ENCODE results near the gene HES7.
"Not testable (repeated sequence)": the region's sequence is repeated elsewhere in the genome, so short reads cannot be mapped to it uniquely, and the experiment has no call there.

HES7 gene

DNA sequence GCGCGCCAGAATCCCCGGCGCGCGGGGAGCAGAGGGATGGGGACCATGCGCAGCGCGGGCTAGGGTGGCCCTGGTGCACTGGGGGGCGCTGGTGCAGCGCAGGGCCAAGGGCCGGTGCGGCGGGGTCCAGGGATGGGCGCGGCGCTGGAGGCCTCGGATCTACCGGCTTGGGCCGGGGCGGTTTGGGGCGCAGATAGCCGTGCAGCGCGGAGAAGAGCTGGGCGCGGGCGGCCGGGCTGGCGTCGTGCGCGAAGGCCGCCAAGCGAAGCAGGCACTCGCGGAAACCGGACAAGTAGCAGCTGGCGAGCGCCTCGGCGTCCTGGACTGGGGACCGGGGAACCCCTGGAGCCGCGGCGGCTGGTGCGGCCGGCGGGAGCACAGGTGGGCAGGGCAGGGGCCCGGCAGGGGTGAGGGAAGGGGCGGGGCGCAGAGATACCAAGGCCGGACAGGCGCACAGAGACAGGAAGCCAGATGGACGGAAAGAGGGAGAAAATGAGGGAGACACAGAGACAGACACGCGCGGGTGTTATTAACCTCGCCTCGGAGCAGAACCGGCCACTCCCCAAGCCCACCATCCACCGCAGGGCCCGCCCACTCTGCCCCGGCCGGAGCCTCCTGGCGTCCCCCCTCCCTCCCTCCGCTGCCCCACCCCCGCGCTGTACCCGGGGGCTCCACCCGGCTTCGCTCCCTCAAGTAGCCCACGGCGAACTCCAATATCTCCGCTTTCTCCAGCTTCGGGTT is 2.1 kb downstream of the HES7 start:
- peak; percentile 80 for DNase-seq

DNA sequence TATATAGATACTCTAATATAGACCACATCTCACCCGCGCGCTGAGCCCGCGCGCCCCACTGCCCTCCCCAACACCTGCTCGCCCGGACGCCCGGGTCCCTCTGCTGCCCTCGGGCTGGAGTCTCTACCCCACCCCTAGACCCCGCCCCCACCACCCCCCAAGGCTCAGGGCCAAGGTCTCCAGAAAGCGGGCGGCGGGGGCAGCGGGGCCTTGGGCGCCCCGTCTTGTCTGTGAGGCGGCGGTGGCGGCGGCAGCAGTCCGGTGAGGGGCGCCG is 2.6 kb downstream of the HES7 start:
- DNase-seq, result no peak

DNA sequence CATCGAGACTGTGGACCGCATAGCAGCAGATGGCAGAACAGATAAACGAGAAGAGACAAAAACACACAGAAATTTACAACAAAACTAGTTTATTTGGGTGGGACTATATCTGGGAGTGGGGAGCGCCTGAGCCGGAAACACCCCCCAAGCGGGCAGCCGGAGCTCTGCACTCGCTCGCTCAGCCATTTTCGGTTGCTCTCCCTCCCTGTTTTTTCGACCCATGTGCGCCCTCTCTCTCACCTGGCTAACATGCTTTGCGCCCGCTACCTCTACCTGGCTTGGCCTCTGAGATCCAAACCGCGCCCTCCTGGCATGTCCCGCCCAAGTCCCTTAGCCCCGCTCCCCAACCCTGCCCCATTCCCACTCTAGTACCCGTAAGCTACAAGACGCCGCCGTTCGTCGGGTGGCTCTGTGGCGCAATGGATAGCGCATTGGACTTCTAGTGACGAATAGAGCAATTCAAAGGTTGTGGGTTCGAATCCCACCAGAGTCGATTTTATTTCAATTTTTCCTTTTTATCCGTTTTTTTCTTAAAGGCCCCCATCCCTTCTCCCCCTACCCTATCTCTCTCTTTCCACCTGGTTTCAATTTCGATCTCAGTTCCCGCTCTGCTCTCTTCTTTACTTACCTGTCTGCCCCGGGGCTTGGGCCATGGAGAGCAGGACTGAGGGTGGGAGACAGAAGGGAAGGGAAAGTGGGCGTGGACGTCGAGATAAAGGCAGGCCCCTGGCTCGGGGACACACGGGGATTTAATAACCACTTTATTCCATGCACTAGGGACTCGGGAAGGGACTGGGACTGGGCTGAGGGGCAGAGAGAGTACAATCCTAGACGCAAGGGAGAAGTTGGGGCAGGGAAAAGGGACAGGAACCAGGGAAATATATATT is 3.1 kb downstream of the HES7 start:
- DNase-seq, result peak; percentile 87

DNA sequence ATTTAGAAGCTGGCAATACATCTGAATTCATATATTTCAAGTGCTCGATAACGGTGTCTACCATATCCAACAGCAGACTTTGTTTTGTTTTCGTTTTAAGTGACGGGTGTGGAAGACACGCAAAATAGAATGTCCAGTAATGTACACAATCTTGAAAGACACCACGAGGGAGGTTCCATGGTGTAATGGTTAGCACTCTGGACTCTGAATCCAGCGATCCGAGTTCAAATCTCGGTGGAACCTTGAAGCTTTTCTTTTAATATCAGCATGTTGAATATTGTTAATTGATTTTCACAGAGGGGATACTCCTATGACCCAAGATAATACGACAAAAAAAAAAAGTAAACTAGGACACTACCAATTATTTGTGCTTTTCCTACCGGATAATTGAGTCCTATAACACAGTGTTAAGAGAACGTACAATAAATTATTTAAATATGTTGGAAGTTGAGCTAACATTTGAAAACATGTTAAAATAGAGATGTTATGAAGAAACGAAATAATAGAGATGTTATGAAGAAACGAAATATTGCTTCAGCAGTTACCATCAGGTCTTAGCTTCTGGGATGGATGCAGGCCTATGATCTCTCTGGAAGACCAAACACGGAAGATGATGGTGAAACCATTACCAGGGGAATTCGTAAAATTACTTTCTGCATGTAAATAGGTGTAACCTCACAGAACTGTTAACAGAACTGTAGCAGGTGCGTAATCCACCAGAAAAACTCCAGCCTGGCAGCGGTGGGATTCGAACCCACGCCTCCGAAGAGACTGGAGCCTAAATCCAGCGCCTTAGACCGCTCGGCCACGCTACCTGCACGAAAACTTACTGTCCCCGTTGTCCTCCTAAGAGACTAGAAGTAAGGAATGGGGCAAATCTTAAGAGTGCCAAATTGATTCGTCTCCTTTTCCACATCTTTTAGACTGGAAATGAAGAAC is 4.1 kb downstream of the HES7 start:
- peak; percentile 94 for DNase-seq

- peak; percentile 89 for DNase-seq
Observed at GRCh38 chr17:8118769-8119580, 4.9 kb downstream of the HES7 start.

- DNase-seq, result peak; percentile 74
Observed at GRCh38 chr17:8117980-8118768, 5.7 kb downstream of the HES7 start, which contains the start of gene ALOXE3. TSS of gene ALOXE3 (minus strand) at chr17:8118514. CDS start at chr17:8117990, 524 bp downstream.

DNA sequence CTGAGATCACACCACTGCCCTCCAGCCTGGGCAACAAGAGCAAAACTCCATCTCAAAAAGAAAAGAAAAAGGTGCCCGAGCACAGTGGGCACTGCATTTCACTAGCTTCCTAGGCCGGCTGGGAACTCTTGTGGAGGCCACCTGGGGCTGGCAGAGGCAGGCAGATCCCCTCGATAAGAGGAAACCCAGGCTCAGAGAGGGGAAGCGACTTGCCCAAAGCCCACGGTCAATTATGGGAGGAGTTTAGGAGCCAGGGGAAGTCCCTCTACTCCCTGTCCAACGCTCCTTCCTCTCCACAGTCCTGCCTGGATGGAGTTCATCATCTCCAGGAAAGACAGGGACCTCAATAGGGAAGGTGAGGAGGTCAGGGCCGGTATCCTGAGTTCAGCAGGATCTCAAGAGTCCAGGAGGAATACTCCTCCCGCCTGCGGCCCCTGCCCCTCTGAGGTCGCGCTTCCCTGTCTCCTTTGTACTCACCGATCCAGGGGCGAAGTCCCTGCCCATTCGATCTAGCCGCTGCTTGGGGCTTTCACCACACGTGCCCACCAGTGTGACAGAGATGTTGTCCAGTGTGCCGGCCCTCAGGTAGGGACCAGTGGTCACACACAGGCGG is 6.4 kb downstream of the HES7 start:
- no peak for DNase-seq

- DNase-seq, result no peak
Observed at GRCh38 chr17:8116776-8117175, 7.1 kb downstream of the HES7 start.

DNA sequence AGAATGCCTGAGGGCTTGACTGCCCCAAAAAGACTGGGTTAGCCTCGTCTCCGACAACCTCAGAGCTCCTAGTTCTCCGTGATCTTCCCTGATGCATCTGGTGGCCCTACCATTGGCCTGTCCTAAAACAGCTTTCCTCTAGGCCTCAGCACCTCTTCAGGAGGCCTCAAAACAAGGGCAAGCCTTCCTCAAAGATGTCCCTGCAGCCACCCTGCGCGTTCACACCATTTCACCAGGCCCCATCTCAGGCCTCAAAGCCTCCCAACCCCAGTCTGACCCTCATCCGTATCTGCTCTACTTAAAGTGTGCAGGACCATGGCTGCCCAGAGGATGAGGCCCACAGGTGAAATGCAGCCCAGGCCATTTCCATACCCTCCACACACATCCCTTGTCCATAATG is 13.0 kb downstream of the HES7 start:
- DNase-seq, result no peak

GRCh38 chr17:8110456-8110804 is 13.5 kb downstream of the HES7 start:
- no peak for DNase-seq

- DNase-seq, result peak; percentile 82
Observed at GRCh38 chr17:8109661-8110455, 14.0 kb downstream of the HES7 start.

- no peak for DNase-seq
Observed at GRCh38 chr17:8108972-8109660, 14.8 kb downstream of the HES7 start.

- DNase-seq, result not testable (repeated sequence)
Observed at GRCh38 chr17:8106980-8107379, 16.9 kb downstream of the HES7 start.

DNA sequence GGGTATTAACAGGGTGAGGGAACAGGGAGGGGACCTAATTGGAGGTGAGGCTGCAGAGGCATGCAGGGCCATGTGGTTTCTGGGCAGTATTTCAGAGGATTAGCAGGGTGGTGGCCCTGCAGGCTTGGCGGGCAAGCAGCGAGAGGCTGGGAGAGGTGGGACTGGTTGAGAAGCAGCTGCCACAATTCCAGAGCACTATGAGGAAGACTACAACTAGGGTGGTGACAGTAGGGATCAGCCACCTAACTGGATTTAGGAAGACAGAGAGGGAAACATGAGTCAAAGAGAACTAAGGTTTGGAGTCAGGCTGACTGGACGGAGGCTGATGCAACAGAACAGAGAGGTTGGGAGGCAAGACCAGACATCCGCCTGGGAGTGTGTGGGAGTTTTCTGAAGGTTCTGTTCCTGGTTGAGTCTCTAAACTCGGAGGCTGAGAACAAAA is 17.9 kb downstream of the HES7 start:
- DNase-seq, result no peak

DNA sequence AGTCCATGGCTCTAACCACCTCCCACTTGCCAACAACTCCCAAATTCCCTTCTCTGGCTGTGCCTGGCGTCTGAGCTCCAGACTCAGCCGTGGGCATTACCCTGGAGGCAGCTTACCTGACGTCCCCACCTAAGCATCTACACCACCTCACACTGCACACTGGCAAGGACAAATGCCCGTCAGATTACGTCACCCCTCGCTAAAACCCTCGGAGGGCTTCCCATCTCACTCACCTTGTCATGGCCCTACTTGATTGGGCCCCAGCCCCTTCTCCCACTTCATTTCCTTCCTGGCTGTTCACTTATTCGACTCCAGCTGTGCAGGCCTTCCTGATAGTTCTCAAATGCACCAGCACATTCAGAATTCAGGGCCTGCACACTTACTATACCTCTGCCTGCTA is 19.0 kb downstream of the HES7 start:
- DNase-seq, result no peak

DNA sequence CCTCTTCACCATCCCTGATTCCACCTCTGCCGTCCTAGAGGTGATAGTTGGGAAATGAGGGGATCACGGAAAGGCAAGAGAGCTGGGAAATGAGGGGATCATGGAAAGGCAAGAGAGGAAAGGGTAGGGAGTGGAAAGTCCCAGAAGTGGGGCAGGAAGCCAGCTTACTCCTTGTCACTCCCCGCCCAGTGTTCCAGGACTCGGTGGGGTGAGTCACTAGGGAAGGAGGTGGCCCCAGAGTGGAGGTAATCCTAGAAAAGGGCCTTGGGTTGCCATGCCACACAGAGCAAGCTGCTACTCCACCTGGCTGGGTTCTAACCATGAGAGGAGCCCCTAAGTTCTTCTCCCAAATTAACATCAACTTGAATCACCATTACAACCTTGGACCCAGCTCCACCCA is 20.4 kb downstream of the HES7 start:
- no peak for DNase-seq

- no peak for DNase-seq
Observed at GRCh38 chr17:8101721-8102120, 22.2 kb downstream of the HES7 start.

DNA sequence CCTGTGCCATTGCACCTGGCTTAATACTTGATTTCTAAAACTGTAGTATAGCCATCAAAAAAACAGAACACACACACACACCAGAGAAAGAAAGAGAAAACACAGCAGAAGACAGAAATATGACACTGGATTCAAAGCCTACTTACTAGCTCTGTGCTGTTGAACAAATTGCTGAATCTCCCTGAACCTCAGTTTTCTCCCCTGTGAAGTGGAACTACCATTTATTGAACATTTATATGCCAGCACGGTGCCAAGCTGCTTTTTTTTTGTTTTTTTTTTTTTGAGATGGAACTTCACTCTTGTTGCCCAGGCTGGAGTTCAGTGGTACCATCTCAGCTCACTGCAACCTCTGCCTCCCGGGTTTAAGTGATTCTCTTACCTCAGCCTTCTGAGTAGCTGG is 23.1 kb downstream of the HES7 start:
- DNase-seq, result no peak

GRCh38 chr17:8100111-8100510 is 23.8 kb downstream of the HES7 start:
- no peak for DNase-seq

GRCh38 chr17:8096541-8096940 is 27.4 kb downstream of the HES7 start:
- DNase-seq, result no peak

Measured in hematopoietic multipotent progenitor cell treated with erythropoietin and hydrocortisone succinate and interleukin-3 and kit ligand, for 6 days (in vitro differentiated cells).